C4-2B (cell line): ENCODE results near the gene FMR1.

ENCODE experiments used
- H3K27ac ChIP-seq: fragments of 450-650 bp; 2 replicates; pipeline ENCODE4 v1.5.1; 2017
- ZFX ChIP-seq: fragments of 450-650 bp; IDR thresholded peaks from 2 replicates; pipeline ENCODE4 v1.6.1; 2017
- TF ChIP-seq, protein P1 (sequence below): fragments of 450-650 bp; conservative IDR thresholded peaks from 2 replicates; pipeline ENCODE4 v1.5.1; 2017; ENCODE audit warnings: mild to moderate bottlenecking

The FMR1 gene

DNA sequence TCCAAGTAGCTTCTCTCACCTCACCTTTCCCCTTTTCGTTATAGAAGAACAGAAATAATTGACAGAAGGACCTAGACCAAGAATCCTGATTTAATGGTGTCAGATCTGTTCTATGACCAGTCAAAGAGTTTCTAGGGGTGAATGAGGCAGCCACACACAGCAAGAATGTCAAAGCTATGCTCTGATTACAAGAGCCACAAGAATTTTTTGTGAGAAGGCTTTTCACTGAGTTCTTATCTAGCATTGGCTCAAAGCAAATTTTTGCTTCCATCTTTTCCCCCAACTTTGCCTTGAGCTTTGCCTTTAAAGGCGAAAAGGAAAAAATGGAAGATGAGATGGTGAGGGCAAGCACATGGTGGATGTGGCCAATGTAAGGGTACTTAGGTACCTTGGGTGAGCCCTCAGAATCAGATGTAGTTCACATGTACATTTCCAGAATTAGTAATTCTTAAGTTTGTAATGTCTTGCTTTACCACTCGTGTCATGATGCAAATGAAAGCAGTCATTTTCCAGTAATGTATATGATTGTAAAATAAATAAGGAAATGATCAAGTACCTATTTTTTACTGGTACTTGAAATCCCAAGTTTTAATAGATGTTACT lies 23.5 kb downstream of the FMR1 start:
- H3K27ac ChIP-seq = no peak overlapping the region
- no peak for TF ChIP-seq ZFX
- TF ChIP-seq, protein P1, sequence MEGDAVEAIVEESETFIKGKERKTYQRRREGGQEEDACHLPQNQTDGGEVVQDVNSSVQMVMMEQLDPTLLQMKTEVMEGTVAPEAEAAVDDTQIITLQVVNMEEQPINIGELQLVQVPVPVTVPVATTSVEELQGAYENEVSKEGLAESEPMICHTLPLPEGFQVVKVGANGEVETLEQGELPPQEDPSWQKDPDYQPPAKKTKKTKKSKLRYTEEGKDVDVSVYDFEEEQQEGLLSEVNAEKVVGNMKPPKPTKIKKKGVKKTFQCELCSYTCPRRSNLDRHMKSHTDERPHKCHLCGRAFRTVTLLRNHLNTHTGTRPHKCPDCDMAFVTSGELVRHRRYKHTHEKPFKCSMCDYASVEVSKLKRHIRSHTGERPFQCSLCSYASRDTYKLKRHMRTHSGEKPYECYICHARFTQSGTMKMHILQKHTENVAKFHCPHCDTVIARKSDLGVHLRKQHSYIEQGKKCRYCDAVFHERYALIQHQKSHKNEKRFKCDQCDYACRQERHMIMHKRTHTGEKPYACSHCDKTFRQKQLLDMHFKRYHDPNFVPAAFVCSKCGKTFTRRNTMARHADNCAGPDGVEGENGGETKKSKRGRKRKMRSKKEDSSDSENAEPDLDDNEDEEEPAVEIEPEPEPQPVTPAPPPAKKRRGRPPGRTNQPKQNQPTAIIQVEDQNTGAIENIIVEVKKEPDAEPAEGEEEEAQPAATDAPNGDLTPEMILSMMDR = no peak

DNA sequence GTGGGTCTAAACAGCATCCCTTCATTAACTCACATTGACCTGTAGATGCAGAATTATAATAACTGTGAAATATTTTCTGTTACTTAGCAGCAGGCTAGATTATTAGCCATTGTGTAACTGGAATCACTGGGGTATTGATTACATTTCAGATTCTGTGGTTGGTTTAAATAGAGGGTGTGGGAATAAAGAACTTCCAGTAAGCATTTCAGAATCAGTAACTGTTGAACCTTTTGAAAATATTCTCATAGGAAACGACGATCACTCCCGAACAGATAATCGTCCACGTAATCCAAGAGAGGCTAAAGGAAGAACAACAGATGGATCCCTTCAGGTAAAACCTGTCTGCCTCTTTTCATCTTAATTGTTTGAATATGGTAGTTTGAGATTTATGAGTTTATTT lies 33.6 kb downstream of the FMR1 start:
- no peak overlapping the region for H3K27ac ChIP-seq
- TF ChIP-seq, protein P1 = no peak
- no peak for TF ChIP-seq ZFX

DNA sequence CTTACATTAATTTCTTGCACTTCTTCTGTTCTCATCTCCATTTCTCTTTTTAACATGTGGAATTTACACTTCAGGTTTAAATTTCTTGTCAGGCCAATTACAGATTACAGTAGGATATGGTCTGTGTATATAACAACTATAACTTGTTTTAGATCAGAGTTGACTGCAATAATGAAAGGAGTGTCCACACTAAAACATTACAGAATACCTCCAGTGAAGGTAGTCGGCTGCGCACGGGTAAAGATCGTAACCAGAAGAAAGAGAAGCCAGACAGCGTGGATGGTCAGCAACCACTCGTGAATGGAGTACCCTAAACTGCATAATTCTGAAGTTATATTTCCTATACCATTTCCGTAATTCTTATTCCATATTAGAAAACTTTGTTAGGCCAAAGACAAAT lies 36.8 kb downstream of the FMR1 start:
- H3K27ac ChIP-seq = no peak overlapping the region
- no peak for TF ChIP-seq ZFX
- TF ChIP-seq, protein P1 = no peak

DNA sequence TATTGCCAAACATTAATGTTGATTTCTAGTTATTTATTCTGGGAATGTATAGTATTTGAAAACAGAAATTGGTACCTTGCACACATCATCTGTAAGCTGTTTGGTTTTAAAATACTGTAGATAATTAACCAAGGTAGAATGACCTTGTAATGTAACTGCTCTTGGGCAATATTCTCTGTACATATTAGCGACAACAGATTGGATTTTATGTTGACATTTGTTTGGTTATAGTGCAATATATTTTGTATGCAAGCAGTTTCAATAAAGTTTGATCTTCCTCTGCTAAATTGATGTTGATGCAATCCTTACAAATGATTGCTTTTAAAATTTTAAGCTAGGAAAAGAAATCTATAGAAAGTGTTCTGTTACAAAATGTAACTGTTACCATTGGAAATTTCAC lies 38.6 kb downstream of the FMR1 start:
- no peak overlapping the region for H3K27ac ChIP-seq
- TF ChIP-seq ZFX = no peak
- TF ChIP-seq, protein P1 = no peak

DNA sequence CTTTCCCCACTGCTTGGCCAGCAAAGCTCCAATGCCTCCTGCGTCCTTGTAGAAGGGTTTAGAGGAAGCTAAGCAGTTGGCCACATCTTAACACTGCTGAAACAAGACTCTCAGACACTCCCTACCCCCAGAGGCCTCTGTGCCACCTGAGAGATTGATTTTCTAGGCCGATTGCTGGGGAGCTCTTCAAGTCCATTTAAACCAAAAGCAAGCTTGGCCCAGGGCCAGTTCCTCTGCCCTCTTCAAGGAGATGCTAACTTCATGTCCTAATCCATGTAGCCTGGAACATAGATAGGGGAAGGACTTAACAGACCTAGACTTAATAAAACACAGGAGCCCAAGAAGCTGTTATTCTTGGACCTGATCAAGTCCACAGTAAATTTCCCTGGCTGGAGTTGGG lies 42.3 kb downstream of the FMR1 start:
- H3K27ac ChIP-seq = no peak overlapping the region
- TF ChIP-seq, protein P1 = no peak
- TF ChIP-seq ZFX = no peak

DNA sequence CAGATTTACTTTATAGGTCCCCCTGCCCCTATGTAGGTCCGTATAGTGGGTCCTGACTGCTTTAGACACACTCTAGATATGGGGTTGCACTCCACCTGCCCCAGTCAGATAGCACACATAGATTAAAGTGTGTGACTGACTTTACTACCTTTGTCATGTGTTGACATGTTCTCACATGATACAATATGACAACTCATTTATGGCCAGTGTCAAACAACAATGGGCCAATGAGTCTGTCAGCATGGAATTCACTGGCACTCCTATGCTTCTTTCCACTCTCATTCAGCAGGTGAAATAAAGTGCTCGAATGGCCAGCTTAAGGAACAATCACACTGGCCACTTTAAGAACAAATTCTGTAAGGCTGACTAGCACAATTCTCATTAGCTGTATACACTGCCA lies 45.6 kb downstream of the FMR1 start:
- H3K27ac ChIP-seq = no peak overlapping the region
- TF ChIP-seq, protein P1 = no peak
- TF ChIP-seq ZFX = no peak

DNA sequence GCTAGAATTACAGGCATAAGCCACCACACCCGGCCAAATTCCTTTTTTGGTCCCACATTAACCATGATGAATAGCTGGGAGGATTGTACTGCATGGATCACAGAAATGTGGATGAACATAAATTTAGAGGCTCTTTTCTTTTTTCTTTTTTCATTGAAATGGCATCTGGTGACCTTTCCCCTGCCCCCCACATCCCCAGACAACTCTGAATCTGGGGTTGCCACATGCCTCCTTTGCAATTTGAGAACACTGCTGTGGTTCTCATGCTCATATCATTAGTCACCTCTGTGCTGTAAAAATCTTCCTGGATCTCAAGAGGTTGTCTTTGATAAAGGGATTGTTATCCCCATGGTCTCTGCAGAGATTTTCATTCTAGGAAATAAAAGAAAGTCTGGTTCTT lies 46.6 kb downstream of the FMR1 start:
- no peak overlapping the region for H3K27ac ChIP-seq
- TF ChIP-seq ZFX = no peak
- TF ChIP-seq, protein P1 = no peak
